Astrocyte (in vitro differentiated cells and primary cell): ENCODE results near the gene CBFA2T2. TPM values are rescaled to one million over a fixed set of nuclear protein-coding genes. Genes with fewer than 3 reads are reported as not detected.
"Not testable (repeated sequence)": the region's sequence is repeated elsewhere in the genome, so short reads cannot be mapped to it uniquely, and the experiment has no call there.

Source experiments
- DNase-seq: peaks from one replicate; pipeline ENCODE4 v3.0.0-alpha.2; 2010; ENCODE audit warnings: low read depth
- FAIRE-seq: peaks from 2 replicates; lab custom pipeline; 2011; peaks lifted over from hg19 to GRCh38; lab: Jason Lieb, UNC
- H2AFZ ChIP-seq: 2 replicates; pipeline ENCODE4 v1.6.0; 2012; ENCODE audit warnings: low read depth, low read length, inconsistent platforms
- H3K27ac ChIP-seq: 2 replicates; pipeline ENCODE4 v1.5.1; 2011; ENCODE audit warnings: low read depth, low read length, inconsistent platforms
- H3K27me3 ChIP-seq: 2 replicates; pipeline ENCODE4 v1.6.0; 2011; ENCODE audit warnings: low read length, inconsistent platforms; ENCODE audit not compliant: insufficient read depth
- H3K36me3 ChIP-seq: 2 replicates; pipeline ENCODE4 v1.5.1; 2011; ENCODE audit warnings: low read length, inconsistent platforms; ENCODE audit not compliant: insufficient read depth
- H3K4me1 ChIP-seq: 2 replicates; pipeline ENCODE4 v1.5.1; 2011; ENCODE audit warnings: low read length, inconsistent platforms; ENCODE audit not compliant: insufficient read depth
- H3K4me2 ChIP-seq: 2 replicates; pipeline ENCODE4 v1.6.0; 2012; ENCODE audit warnings: low read length, inconsistent platforms
- H3K4me3 ChIP-seq: 2 replicates; pipeline ENCODE4 v1.5.1; 2011; ENCODE audit warnings: low read depth, mild to moderate bottlenecking, low read length, inconsistent platforms; ENCODE audit not compliant: insufficient read depth
- H3K79me2 ChIP-seq: 2 replicates; pipeline ENCODE4 v1.6.0; 2012; ENCODE audit warnings: mild to moderate bottlenecking, low read length, inconsistent platforms; ENCODE audit not compliant: insufficient read depth
- H3K9ac ChIP-seq: 2 replicates; pipeline ENCODE4 v1.6.0; 2012; ENCODE audit warnings: mild to moderate bottlenecking, low read length, inconsistent platforms
- H3K9me3 ChIP-seq: 2 replicates; pipeline ENCODE4 v1.5.1; 2012; ENCODE audit warnings: low read depth, mild to moderate bottlenecking, low read length, inconsistent platforms; ENCODE audit not compliant: insufficient read depth
- H4K20me1 ChIP-seq: 2 replicates; pipeline ENCODE4 v1.6.0; 2012; ENCODE audit warnings: low read length, inconsistent platforms; ENCODE audit not compliant: insufficient read depth
- H3K27ac Mint-ChIP-seq: one replicate; pipeline ENCODE4 v1.8.0; 2021; ENCODE audit warnings: mild to moderate bottlenecking, mixed read lengths; ENCODE audit not compliant: unreplicated experiment
- H3K27me3 Mint-ChIP-seq: one replicate; pipeline ENCODE4 v1.8.0; 2021; ENCODE audit warnings: low read depth, mixed read lengths; ENCODE audit not compliant: unreplicated experiment
- H3K36me3 Mint-ChIP-seq: one replicate; pipeline ENCODE4 v1.8.0; 2021; ENCODE audit warnings: low read depth, mixed read lengths; ENCODE audit not compliant: unreplicated experiment
- H3K4me1 Mint-ChIP-seq: one replicate; pipeline ENCODE4 v1.8.0; 2021; ENCODE audit warnings: low read depth, mixed read lengths; ENCODE audit not compliant: unreplicated experiment
- H3K4me3 Mint-ChIP-seq: one replicate; pipeline ENCODE4 v1.8.0; 2021; ENCODE audit warnings: mild to moderate bottlenecking, moderate library complexity, mixed read lengths; ENCODE audit not compliant: unreplicated experiment
- H3K9me3 Mint-ChIP-seq: one replicate; pipeline ENCODE4 v1.8.0; 2021; ENCODE audit warnings: mild to moderate bottlenecking, mixed read lengths; ENCODE audit not compliant: unreplicated experiment
- EZH2 ChIP-seq: IDR thresholded peaks from 2 replicates; pipeline ENCODE4 v1.6.1; 2012; ENCODE audit warnings: mild to moderate bottlenecking, low read length, inconsistent platforms; ENCODE audit not compliant: insufficient read depth
- total RNA-seq: library from RNA; stranded (reverse); gene quantifications from 2 replicates; pipeline ENCODE4 v1.2.1, GENCODE V29; 2021
- TF ChIP-seq, protein P1 (sequence below): IDR thresholded peaks from 2 replicates; pipeline ENCODE4 v1.5.1; 2011; ENCODE audit warnings: low read depth, mild to moderate bottlenecking, inconsistent platforms, low read length, moderate library complexity; ENCODE audit not compliant: insufficient read depth

The CBFA2T2 gene
- total RNA-seq, 1 donor from 2014 or later: 14.6 TPM

GRCh38 chr20:33480048-33480447 lies 9.8 kb upstream of the CBFA2T2 start:
- H3K4me3 Mint-ChIP-seq: no peak overlapping the region
- Histone ChIP-seq H3K4me2 (no peak overlapping the region), H3K4me1 (no peaks in the 10 kb centered on the region), H3K9me3 (no peaks in the 10 kb centered on the region), H3K79me2 (no peaks in the 10 kb centered on the region), H2AFZ (no peak overlapping the region), H3K36me3 (no peaks in the 10 kb centered on the region), H3K9ac (no peak overlapping the region), H3K27me3 (peaks cover 9% of the 10 kb centered on the region), H4K20me1 (no peaks in the 10 kb centered on the region), H3K27ac (no peak overlapping the region), H3K4me3 (no peak overlapping the region)
- DNase-seq: no peak
- H3K27me3 Mint-ChIP-seq: peaks cover 21% of the 10 kb centered on the region
- H3K27ac Mint-ChIP-seq: no peak overlapping the region
- no peaks in the 10 kb centered on the region for H3K9me3 Mint-ChIP-seq
- H3K4me1 Mint-ChIP-seq: no peaks in the 10 kb centered on the region
- H3K36me3 Mint-ChIP-seq: no peaks in the 10 kb centered on the region
- FAIRE-seq: no peak
- no peak for TF ChIP-seq EZH2
- TF ChIP-seq, protein P1, sequence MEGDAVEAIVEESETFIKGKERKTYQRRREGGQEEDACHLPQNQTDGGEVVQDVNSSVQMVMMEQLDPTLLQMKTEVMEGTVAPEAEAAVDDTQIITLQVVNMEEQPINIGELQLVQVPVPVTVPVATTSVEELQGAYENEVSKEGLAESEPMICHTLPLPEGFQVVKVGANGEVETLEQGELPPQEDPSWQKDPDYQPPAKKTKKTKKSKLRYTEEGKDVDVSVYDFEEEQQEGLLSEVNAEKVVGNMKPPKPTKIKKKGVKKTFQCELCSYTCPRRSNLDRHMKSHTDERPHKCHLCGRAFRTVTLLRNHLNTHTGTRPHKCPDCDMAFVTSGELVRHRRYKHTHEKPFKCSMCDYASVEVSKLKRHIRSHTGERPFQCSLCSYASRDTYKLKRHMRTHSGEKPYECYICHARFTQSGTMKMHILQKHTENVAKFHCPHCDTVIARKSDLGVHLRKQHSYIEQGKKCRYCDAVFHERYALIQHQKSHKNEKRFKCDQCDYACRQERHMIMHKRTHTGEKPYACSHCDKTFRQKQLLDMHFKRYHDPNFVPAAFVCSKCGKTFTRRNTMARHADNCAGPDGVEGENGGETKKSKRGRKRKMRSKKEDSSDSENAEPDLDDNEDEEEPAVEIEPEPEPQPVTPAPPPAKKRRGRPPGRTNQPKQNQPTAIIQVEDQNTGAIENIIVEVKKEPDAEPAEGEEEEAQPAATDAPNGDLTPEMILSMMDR: no peak

- no peaks in the 10 kb centered on the region for H4K20me1 ChIP-seq
- Mint-ChIP-seq H3K27me3 (peaks cover 14% of the 10 kb centered on the region), H3K4me3 (no peak overlapping the region), H3K9me3 (no peaks in the 10 kb centered on the region), H3K4me1 (no peaks in the 10 kb centered on the region), H3K27ac (no peak overlapping the region), H3K36me3 (no peaks in the 10 kb centered on the region)
- no peak overlapping the region for H3K4me3 ChIP-seq
- no peaks in the 10 kb centered on the region for H3K36me3 ChIP-seq
- H3K4me1 ChIP-seq: no peaks in the 10 kb centered on the region
- no peak overlapping the region for H3K27ac ChIP-seq
- no peak overlapping the region for H2AFZ ChIP-seq
- no peak for DNase-seq
- no peak for FAIRE-seq
- no peak overlapping the region for H3K9ac ChIP-seq
- H3K9me3 ChIP-seq: no peaks in the 10 kb centered on the region
- H3K4me2 ChIP-seq: no peak overlapping the region
- TF ChIP-seq, protein P1: no peak
- no peak for TF ChIP-seq EZH2
- no peaks in the 10 kb centered on the region for H3K79me2 ChIP-seq
- H3K27me3 ChIP-seq: no peaks in the 10 kb centered on the region
Measured at GRCh38 chr20:33481431-33481941, 8.4 kb upstream of the CBFA2T2 start.

DNA sequence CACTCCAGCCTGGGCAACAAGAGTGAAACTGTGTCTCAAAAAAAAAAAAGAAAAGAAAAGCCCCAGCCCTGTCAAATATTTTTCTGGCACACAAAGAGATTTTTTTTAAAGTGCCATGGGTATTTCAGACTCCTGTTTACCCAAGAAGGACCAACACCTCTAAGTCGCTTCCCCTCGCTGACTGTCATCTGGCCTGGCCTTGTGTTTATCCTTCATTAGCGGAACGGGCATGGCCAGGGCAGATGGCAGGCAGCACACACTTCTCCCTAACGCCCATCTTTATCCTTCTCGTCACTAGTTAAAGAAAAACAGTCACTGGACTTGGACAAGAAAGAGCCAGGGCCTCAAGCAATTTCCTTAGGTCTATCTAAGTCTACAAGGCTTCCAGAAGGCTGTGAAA lies 7.3 kb upstream of the CBFA2T2 start:
- peaks cover 10% of the 10 kb centered on the region for H3K27me3 Mint-ChIP-seq
- no peak overlapping the region for H3K4me2 ChIP-seq
- no peaks in the 10 kb centered on the region for H3K4me1 ChIP-seq
- no peak overlapping the region for H3K4me3 Mint-ChIP-seq
- no peaks in the 10 kb centered on the region for H3K4me1 Mint-ChIP-seq
- no peaks in the 10 kb centered on the region for H3K27me3 ChIP-seq
- no peak overlapping the region for H3K9ac ChIP-seq
- TF ChIP-seq EZH2: no peak
- TF ChIP-seq, protein P1: no peak
- no peak overlapping the region for H3K27ac ChIP-seq
- no peaks in the 10 kb centered on the region for H3K36me3 ChIP-seq
- no peaks in the 10 kb centered on the region for H3K36me3 Mint-ChIP-seq
- FAIRE-seq (no peak), DNase-seq (no peak)
- H3K27ac Mint-ChIP-seq: no peak overlapping the region
- H3K4me3 ChIP-seq: no peak overlapping the region
- no peak overlapping the region for H2AFZ ChIP-seq
- H4K20me1 ChIP-seq: no peaks in the 10 kb centered on the region
- no peaks in the 10 kb centered on the region for H3K9me3 Mint-ChIP-seq
- no peaks in the 10 kb centered on the region for H3K79me2 ChIP-seq
- H3K9me3 ChIP-seq: no peaks in the 10 kb centered on the region

DNA sequence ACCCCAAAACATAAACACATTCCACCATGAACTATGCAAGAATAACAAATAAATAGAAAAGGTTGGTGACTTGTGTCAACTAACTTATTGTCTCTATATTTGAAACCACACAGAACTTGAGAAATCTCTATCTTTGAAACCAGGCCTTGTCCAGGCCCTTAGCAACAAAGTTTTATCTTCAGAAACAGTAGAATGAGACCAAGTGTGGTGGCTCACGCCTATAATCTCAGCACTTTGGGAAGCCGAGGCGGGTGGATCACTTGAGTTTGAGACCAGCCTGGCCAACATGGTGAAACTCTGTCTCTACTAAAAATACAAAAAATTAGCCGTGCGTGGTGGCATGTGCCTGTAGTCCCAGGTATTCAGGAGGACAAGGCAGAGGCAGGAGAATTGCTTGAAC lies 6.7 kb upstream of the CBFA2T2 start:
- not testable (repeated sequence) for H4K20me1 ChIP-seq, H3K27me3 Mint-ChIP-seq, H3K27ac ChIP-seq, H3K79me2 ChIP-seq, H3K9me3 Mint-ChIP-seq, H3K36me3 Mint-ChIP-seq, DNase-seq, H2AFZ ChIP-seq, H3K4me2 ChIP-seq, H3K27me3 ChIP-seq, H3K4me3 ChIP-seq, H3K4me3 Mint-ChIP-seq, H3K27ac Mint-ChIP-seq, H3K36me3 ChIP-seq, FAIRE-seq, H3K4me1 ChIP-seq, H3K9me3 ChIP-seq, H3K9ac ChIP-seq, H3K4me1 Mint-ChIP-seq
